ENCODE results near the gene IL6R.

The IL6R gene

GRCh38 chr1:154517661-154518060 lies 112.5 kb downstream of the IL6R start:
- no peak for DNase-seq (ENCODE audit: low spot score)
